GM12878 (cell line): ENCODE results near the gene RNFT2. TPM values are rescaled to one million over a fixed set of nuclear protein-coding genes. Genes with fewer than 3 reads are reported as not detected.
"Not testable (repeated sequence)": the region's sequence is repeated elsewhere in the genome, so short reads cannot be mapped to it uniquely, and the experiment has no call there.

Experiments
- ATAC-seq: fragments of 200-7000 bp; cut with Tn5 transposase; 3 replicates; pipeline ENCODE4 v1.9.1; 2020; ENCODE audit warnings: mild to moderate bottlenecking, moderate library complexity
- BruUV-seq: library from RNA; stranded (reverse); fragments of 400-500 nt; replicated peaks from 2 replicates; lab custom pipeline; 2021; lab: Mats Ljungman, UMichigan
- CTCF ChIA-PET: fragments of 300-600 bp; sonication (Branson Sonifier 250); formaldehyde crosslinking; extraction: SDS; loops from one replicate; lab custom pipeline; 2021; ENCODE audit warnings: inconsistent platforms; lab: Yijun Ruan, JAX
- POLR2A ChIA-PET: fragments of 350-600 bp; formaldehyde crosslinking; extraction: SDS; loops from one replicate; lab custom pipeline; 2021; ENCODE audit warnings: inconsistent platforms; lab: Charles Lee
- RAD21 ChIA-PET: fragments of 300-600 bp; sonication (Branson Sonifier 250); formaldehyde crosslinking; loops from one replicate; lab custom pipeline; 2023; ENCODE audit warnings: antibody characterized with exemption; ENCODE audit not compliant: unreplicated experiment; lab: Charles Lee
- SMC1A ChIA-PET: fragments of 300-600 bp; sonication (Branson Sonifier 250); formaldehyde crosslinking; loops from one replicate; lab custom pipeline; 2023; ENCODE audit not compliant: unreplicated experiment, uncharacterized antibody; lab: Charles Lee
- DNase-seq: peaks from one replicate; pipeline ENCODE4 v3.0.0-alpha.2; 2011; ENCODE audit warnings: low read depth, low spot score
- FAIRE-seq: peaks from 3 replicates; lab custom pipeline; 2011; peaks lifted over from hg19 to GRCh38; lab: Jason Lieb, UNC
- H2AFZ ChIP-seq: 2 replicates; pipeline ENCODE4 v1.6.0; 2011; ENCODE audit warnings: low read depth, low read length, control low read depth; ENCODE audit not compliant: control insufficient read depth
- H3K27ac ChIP-seq: 2 replicates; pipeline ENCODE4 v1.5.1; 2011; ENCODE audit warnings: control low read depth; ENCODE audit not compliant: control insufficient read depth, insufficient read depth
- H3K27me3 ChIP-seq, 2 experiments: replicated peaks in 1 of 2; 2 replicates each; pipeline versions ENCODE4 v1.6.0 to v1.6.1; 2011; ENCODE audit warnings: low read length in 1 of 2; ENCODE audit not compliant: control insufficient read depth in 2 of 2, insufficient read depth in 2 of 2
- H3K36me3 ChIP-seq, 2 experiments: 2 replicates each; pipeline ENCODE4 v1.5.1; 2011; ENCODE audit warnings: low read length in 1 of 2; ENCODE audit not compliant: control insufficient read depth in 2 of 2, insufficient read depth in 2 of 2
- H3K4me1 ChIP-seq: 2 replicates; pipeline ENCODE4 v1.6.1; 2011; ENCODE audit warnings: mild to moderate bottlenecking, low read length, moderate library complexity, mixed read lengths; ENCODE audit not compliant: control insufficient read depth, insufficient read depth
- H3K4me2 ChIP-seq: 2 replicates; pipeline ENCODE4 v1.6.0; 2011; ENCODE audit warnings: control low read depth; ENCODE audit not compliant: control insufficient read depth, insufficient read depth
- H3K4me3 ChIP-seq: fragments of 200-600 bp; sonication (generic); 2 replicates; pipeline ENCODE4 v1.5.1; 2016
- H3K79me2 ChIP-seq: 2 replicates; pipeline ENCODE4 v1.6.0; 2011; ENCODE audit warnings: low read length; ENCODE audit not compliant: control insufficient read depth, insufficient read depth
- H3K9ac ChIP-seq: 2 replicates; pipeline ENCODE4 v1.8.0; 2011; ENCODE audit warnings: low read length, control low read depth, mixed read lengths; ENCODE audit not compliant: control insufficient read depth, insufficient read depth
- H3K9me3 ChIP-seq: replicated peaks from 3 replicates; pipeline ENCODE4 v1.5.1; 2011; ENCODE audit warnings: mild to moderate bottlenecking, low read length; ENCODE audit not compliant: control insufficient read depth, insufficient read depth
- H4K20me1 ChIP-seq: 2 replicates; pipeline ENCODE4 v1.6.0; 2011; ENCODE audit not compliant: control insufficient read depth, insufficient read depth
- BACH1 ChIP-seq: fragments of 450-650 bp; IDR thresholded peaks from 2 replicates; pipeline ENCODE4 v1.6.1; 2017; ENCODE audit warnings: mild to moderate bottlenecking, borderline replicate concordance
- TAF1 ChIP-seq: IDR thresholded peaks from 2 replicates; pipeline ENCODE4 v1.6.1; 2011; ENCODE audit warnings: mild to moderate bottlenecking, low read depth, low read length, borderline replicate concordance
- TCF7 ChIP-seq: IDR thresholded peaks from 2 replicates; pipeline ENCODE4 v1.6.1; 2014; ENCODE audit warnings: antibody characterized with exemption, borderline replicate concordance
- ZNF384 ChIP-seq: IDR thresholded peaks from 2 replicates; pipeline ENCODE4 v1.6.1; 2012; ENCODE audit warnings: low read depth, mild to moderate bottlenecking, low read length, improper control_type of control experiment, borderline replicate concordance
- ZNF622 ChIP-seq: fragments of 450-650 bp; IDR thresholded peaks from 2 replicates; pipeline ENCODE4 v1.6.1; 2017; ENCODE audit warnings: mild to moderate bottlenecking, inconsistent platforms
- WGBS: methylation state at CpG from one replicate; pipeline ENCODE4 v1.1.6; 2016; ENCODE audit warnings: low lambda C conversion rate; ENCODE audit not compliant: insufficient replicate concordance, insufficient coverage; ENCODE audit errors: missing lambda C conversion rate; 5-methylcytosine and 5-hydroxymethylcytosine counted together
- in situ Hi-C: fragments of 300-500 bp; cut with MboI; formaldehyde crosslinking; loops from 9 replicates; pipeline ENCODE4 v1.14.3; 2018; ENCODE audit warnings: mixed read lengths
- intact Hi-C: fragments of 100-400 bp; cut with micrococcal nuclease; formaldehyde crosslinking; loops from one replicate; pipeline ENCODE4 v1.14.2; 2022; ENCODE audit not compliant: unreplicated experiment
- polyA plus RNA-seq, 11 experiments: library from polyadenylated mRNA; depleted of rRNA in 4 of 11; unstranded in 6 of 11; stranded (reverse) in 5 of 11; fragments of >200 nt; fragmentation: Nextera tagmentation in 4 of 11; fragmentation: Illumina TruSeq in 1 of 11; extraction: Ambion mirVana in 4 of 11; extraction: Trizol in 1 of 11; gene quantifications; 1 replicate in 1 of 11; 2 replicates in 10 of 11; pipeline versions ENCODE4 v1.2.1 to v1.2.3, GENCODE V29; 2011 to 2016; ENCODE audit warnings: inconsistent platforms in 2 of 11, missing spikeins in 2 of 11, low read depth in 1 of 11
- total RNA-seq, 4 experiments: library from RNA; depleted of rRNA in 3 of 4; stranded (reverse); fragments of >200 nt in 3 of 4; fragmentation: Illumina TruSeq in 1 of 4; extraction: Trizol in 1 of 4; gene quantifications; 2 replicates each; pipeline versions ENCODE4 v1.2.1 to v1.2.3, GENCODE V29; 2013 to 2021
- TF ChIP-seq, protein P1 (sequence below): fragments of 450-650 bp; conservative IDR thresholded peaks from 2 replicates; pipeline ENCODE4 v1.6.1; 2017; ENCODE audit warnings: mild to moderate bottlenecking, moderate library complexity

RNFT2 gene
- total and polyA plus RNA-seq, 10 of the 15 experiments (the other 5 are each of a cell fraction or from before 2014, with no cell fraction given): 2.5 to 17.3 (median 9.7) TPM

DNA sequence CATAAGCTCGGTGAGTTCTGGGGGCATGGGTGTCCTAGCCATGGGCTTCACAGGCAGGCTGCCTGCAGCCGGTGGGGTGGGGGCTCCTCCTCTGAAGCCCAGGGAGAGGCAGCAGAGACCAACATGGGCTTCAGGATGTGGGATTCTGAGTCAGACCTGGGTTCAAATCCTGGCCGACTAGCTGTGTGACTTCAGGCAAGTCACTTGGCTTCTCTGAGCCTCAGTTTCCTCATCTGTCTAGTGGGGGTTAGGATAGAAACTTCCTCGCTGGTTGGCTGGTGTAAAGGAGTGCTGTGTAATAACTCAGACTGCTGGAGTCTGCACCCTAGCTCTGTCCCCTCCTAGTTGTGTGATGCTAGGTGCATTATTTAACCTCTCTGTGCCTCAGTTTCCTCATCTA, 12.2 kb downstream of the RNFT2 start (continued):
- TF ChIP-seq, protein P1, sequence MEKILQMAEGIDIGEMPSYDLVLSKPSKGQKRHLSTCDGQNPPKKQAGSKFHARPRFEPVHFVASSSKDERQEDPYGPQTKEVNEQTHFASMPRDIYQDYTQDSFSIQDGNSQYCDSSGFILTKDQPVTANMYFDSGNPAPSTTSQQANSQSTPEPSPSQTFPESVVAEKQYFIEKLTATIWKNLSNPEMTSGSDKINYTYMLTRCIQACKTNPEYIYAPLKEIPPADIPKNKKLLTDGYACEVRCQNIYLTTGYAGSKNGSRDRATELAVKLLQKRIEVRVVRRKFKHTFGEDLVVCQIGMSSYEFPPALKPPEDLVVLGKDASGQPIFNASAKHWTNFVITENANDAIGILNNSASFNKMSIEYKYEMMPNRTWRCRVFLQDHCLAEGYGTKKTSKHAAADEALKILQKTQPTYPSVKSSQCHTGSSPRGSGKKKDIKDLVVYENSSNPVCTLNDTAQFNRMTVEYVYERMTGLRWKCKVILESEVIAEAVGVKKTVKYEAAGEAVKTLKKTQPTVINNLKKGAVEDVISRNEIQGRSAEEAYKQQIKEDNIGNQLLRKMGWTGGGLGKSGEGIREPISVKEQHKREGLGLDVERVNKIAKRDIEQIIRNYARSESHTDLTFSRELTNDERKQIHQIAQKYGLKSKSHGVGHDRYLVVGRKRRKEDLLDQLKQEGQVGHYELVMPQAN: no peak
- TF ChIP-seq BACH1: no peak
- TF ChIP-seq ZNF622: no peak
- no peak for TF ChIP-seq TAF1
- TF ChIP-seq ZNF384: no peak
- no peak for TF ChIP-seq TCF7
- TF ChIP-seq, all 136 proteins: peak for 0

DNA sequence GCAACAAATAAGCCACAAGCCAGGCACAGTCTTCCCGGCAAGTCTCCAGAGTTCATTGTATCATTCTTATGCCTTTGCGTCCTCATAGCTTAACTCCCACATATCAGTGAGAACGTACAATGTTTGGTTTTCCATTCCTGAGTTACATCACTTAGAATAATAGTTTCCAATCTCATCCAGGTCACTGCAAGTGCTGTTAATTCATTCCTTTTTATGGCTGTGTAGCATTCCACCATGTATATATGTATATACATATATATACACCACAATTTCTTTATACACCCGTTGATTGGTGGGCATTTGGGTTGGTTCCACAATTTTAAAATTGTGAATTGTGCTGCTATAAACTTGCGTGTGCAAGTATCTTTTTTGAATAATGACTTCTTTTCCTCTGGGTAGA, 16.0 kb downstream of the RNFT2 start:
- H4K20me1 ChIP-seq, BruUV-seq, DNase-seq, H3K27me3 ChIP-seq, H3K27ac ChIP-seq, RAD21 ChIA-PET, FAIRE-seq, ATAC-seq, H3K4me3 ChIP-seq, CTCF ChIA-PET, intact Hi-C loops, H3K9me3 ChIP-seq, H2AFZ ChIP-seq, SMC1A ChIA-PET, POLR2A ChIA-PET, H3K79me2 ChIP-seq, H3K4me2 ChIP-seq, in situ Hi-C loops, H3K36me3 ChIP-seq, H3K9ac ChIP-seq, H3K4me1 ChIP-seq: not testable (repeated sequence)
- WGBS: 98% methylated on average over 5 of the region's 5 CpGs

DNA sequence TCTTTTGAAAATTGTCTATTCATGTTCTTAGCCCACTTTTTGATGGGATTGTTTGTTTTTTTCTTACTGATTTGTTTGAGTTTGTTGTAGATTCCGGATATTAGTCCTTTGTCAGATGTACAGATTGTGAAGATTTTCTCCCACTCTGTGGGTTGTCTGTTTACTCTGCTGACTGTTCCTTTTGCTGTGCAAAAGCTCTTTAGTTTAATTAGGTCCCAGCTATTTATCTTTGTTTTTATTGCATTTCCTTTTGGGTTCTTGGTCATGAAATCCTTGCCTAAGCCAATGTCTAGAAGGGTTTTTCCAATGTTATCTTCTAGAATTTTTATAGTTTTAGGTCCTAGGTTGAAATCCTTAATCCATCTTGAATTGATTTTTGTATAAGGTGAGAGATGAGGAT, 16.7 kb downstream of the RNFT2 start:
- FAIRE-seq, POLR2A ChIA-PET, H3K9me3 ChIP-seq, CTCF ChIA-PET, ATAC-seq, H3K27ac ChIP-seq, H4K20me1 ChIP-seq, H3K9ac ChIP-seq, RAD21 ChIA-PET, H3K4me1 ChIP-seq, H3K27me3 ChIP-seq, DNase-seq, BruUV-seq, H3K4me3 ChIP-seq, H3K4me2 ChIP-seq, H3K79me2 ChIP-seq, intact Hi-C loops, SMC1A ChIA-PET, in situ Hi-C loops, H3K36me3 ChIP-seq, H2AFZ ChIP-seq: not testable (repeated sequence)
- WGBS: 100% methylated on average over 1 of the region's 1 CpG
